BJ (cell line): ENCODE measurements around the gene SOX1. TPM values are rescaled to one million over a fixed set of nuclear protein-coding genes. Genes with fewer than 3 reads are reported as not detected.

Experiments used
- CTCF ChIA-PET: fragments of 350-600 bp; formaldehyde crosslinking; extraction: SDS; loops from one replicate; lab custom pipeline; 2021; ENCODE audit warnings: antibody characterized with exemption, inconsistent platforms; lab: Yijun Ruan, JAX
- POLR2A ChIA-PET: fragments of 300-600 bp; sonication (Branson Sonifier 250); formaldehyde crosslinking; extraction: SDS; loops from one replicate; lab custom pipeline; 2021; ENCODE audit warnings: antibody characterized with exemption; lab: Charles Lee
- DNase-seq: peaks from one replicate; pipeline ENCODE4 v3.0.0-alpha.2; 2011; ENCODE audit warnings: low read depth
- H3K27me3 ChIP-seq: 2 replicates; pipeline ENCODE4 v1.6.0; 2011; ENCODE audit warnings: low read length; ENCODE audit not compliant: control insufficient read depth, insufficient read depth
- H3K36me3 ChIP-seq: 2 replicates; pipeline ENCODE4 v1.5.1; 2011; ENCODE audit warnings: low read length; ENCODE audit not compliant: control insufficient read depth, insufficient read depth
- H3K4me3 ChIP-seq: 2 replicates; pipeline ENCODE4 v1.5.1; 2011; ENCODE audit warnings: low read depth, mild to moderate bottlenecking, control low read depth, low read length
- polyA plus RNA-seq: library from polyadenylated mRNA; depleted of rRNA; stranded (reverse); fragments of >200 nt; gene quantifications from 2 replicates; pipeline ENCODE4 v1.2.3, GENCODE V29; 2011
- TF ChIP-seq, protein P1 (sequence below): IDR thresholded peaks from 2 replicates; pipeline ENCODE4 v1.5.1; 2011; ENCODE audit warnings: low read depth, mild to moderate bottlenecking, control low read depth, inconsistent platforms, low read length, moderate library complexity; ENCODE audit not compliant: insufficient read depth

SOX1 gene
- polyA plus RNA-seq, 1 experiment = not detected

DNA sequence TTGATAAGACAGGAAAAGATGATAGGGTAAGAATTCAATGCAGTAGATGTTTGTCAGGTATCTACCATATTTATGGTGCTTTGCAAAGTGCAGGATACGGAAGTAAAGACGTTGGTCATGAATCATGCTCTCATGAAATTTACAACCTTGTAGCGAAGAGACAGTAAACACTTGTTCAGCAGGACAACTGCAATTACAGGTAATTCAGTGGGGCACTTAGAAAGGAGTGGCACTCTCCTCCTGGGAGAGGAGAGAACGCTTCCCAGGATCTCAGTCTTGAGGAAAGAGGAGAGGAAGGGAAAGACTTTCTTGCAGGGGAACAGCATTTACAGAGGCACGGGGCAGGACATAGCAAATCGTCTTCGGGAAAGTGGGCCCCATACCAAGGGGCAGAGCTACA is 46.4 kb downstream of the SOX1 start:
- TF ChIP-seq, protein P1, sequence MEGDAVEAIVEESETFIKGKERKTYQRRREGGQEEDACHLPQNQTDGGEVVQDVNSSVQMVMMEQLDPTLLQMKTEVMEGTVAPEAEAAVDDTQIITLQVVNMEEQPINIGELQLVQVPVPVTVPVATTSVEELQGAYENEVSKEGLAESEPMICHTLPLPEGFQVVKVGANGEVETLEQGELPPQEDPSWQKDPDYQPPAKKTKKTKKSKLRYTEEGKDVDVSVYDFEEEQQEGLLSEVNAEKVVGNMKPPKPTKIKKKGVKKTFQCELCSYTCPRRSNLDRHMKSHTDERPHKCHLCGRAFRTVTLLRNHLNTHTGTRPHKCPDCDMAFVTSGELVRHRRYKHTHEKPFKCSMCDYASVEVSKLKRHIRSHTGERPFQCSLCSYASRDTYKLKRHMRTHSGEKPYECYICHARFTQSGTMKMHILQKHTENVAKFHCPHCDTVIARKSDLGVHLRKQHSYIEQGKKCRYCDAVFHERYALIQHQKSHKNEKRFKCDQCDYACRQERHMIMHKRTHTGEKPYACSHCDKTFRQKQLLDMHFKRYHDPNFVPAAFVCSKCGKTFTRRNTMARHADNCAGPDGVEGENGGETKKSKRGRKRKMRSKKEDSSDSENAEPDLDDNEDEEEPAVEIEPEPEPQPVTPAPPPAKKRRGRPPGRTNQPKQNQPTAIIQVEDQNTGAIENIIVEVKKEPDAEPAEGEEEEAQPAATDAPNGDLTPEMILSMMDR = no peak
- ChIA-PET POLR2A (no interaction called here), CTCF (no interaction called here)
- no peak for DNase-seq
- Histone ChIP-seq H3K36me3 (no peaks in the 10 kb centered on the region), H3K4me3 (no peak overlapping the region), H3K27me3 (no peaks in the 10 kb centered on the region)

DNA sequence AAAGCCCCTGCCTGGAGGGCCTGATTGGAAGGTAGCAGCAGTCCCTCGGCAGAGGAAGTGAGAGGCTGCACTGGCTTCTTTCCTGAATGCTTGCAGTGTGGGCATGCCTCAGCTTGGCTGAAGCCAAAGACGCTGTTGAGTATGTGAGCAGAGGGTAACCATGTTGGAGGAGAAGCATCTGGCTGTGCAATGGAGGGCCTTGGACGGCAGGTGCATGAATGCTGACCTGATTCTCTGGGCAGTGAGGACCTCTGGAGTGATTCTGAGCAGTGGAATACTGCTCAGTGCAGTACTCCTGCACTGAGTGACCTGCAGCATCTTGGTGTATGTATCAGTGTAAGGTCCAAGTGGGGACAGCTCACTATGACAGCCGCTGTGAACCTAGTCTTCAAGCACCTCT is 46.9 kb downstream of the SOX1 start:
- no peak overlapping the region for H3K4me3 ChIP-seq
- H3K36me3 ChIP-seq = no peaks in the 10 kb centered on the region
- no peak for DNase-seq
- CTCF ChIA-PET = no interaction called here
- TF ChIP-seq, protein P1 = no peak
- H3K27me3 ChIP-seq = no peaks in the 10 kb centered on the region
- POLR2A ChIA-PET = no interaction called here

- Histone ChIP-seq H3K4me3 (no peak overlapping the region), H3K36me3 (no peaks in the 10 kb centered on the region), H3K27me3 (no peaks in the 10 kb centered on the region)
- CTCF ChIA-PET = no interaction called here
- no peak for DNase-seq
- POLR2A ChIA-PET = no interaction called here
- TF ChIP-seq, protein P1 = no peak
Observed at GRCh38 chr13:112114391-112114790, 47.4 kb downstream of the SOX1 start.

- no peak for DNase-seq
- Histone ChIP-seq H3K27me3 (no peaks in the 10 kb centered on the region), H3K36me3 (no peaks in the 10 kb centered on the region), H3K4me3 (no peak overlapping the region)
- ChIA-PET CTCF (no interaction called here), POLR2A (no interaction called here)
- TF ChIP-seq, protein P1 = no peak
Observed at GRCh38 chr13:112115403-112116091, 48.6 kb downstream of the SOX1 start.

DNA sequence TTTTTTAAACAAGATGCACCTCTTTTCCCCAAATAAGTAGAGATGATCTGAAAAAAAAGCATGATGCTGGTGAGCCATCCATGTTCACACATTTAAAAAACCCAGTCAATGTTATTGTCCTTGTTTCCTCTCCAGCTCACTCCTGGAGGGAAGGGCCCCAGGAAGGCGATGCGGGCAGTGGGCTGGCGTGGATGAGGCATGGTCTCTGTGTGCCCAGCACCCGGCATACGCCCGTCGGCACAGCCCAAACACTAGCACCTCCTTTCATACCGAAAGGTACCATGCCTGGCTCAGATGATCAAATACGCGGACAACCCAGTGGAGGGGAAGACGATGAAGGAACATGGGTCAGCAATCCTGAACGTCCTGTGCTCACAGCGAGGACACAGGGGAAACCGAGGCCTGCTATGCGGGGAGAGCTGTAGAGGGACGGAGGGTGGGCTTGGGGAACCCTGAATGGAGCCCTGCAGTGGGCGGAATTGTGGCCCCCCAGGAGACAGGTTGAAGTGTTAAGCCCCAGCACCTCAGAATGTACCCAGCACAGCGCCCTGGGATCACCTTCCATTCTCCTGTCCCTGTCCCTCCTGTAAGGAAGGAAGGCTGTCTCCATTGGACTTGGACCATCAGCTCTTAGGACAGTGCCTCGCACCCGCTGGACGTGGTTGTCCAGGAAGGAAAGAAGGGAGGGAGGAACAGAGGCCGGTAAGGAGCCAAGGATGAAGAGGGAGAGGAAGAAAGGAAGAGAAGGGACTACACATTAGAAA is 49.4 kb downstream of the SOX1 start:
- H3K4me3 ChIP-seq = no peak overlapping the region
- no peak for DNase-seq
- H3K27me3 ChIP-seq = no peaks in the 10 kb centered on the region
- no peaks in the 10 kb centered on the region for H3K36me3 ChIP-seq
- POLR2A ChIA-PET = no interaction called here
- TF ChIP-seq, protein P1 = no peak
- CTCF ChIA-PET = no interaction called here
